Measurements from ENCODE around the gene HSPA5. TPM values are rescaled to one million over a fixed set of nuclear protein-coding genes. Genes with fewer than 3 reads are reported as not detected.
A peak's percentile ranks its signal among the peaks of the same experiment; 100 is the strongest.

Gene HSPA5
- total RNA-seq, 2 experiments from 2014 or later, result 161 to 163 TPM

- ChIA-PET CTCF (interaction anchor here (0.8 kb wide), 1 partner anchor 18 kb away, joined by 3 read pairs; no protein-coding TSS in a partner anchor), POLR2A (no interaction called here)
- intact Hi-C loops (cut with micrococcal nuclease), result loop anchor here (10.0 kb wide), 1 partner anchor 129 kb away; no protein-coding TSS in a partner anchor
- ATAC-seq (no peak), DNase-seq (no peak)
- Mint-ChIP-seq H3K27me3 (no peaks in the 10 kb centered on the region), H3K4me1 (ENCODE audit: low read depth) (peaks cover 16% of the 10 kb centered on the region), H3K9me3 (no peaks in the 10 kb centered on the region), H3K4me3 (no peak overlapping the region), H3K36me3 (ENCODE audit: low read depth) (peaks cover 8% of the 10 kb centered on the region), H3K27ac (no peak overlapping the region)
- TF ChIP-seq CTCF (IDR thresholded peaks at IDR 0.05), result no peak
These were observed 5.1 kb upstream of the HSPA5 start for GRCh38 chr9:125246261-125246667.

GRCh38 chr9:125243792-125244260, 2.7 kb upstream of the HSPA5 start:
- peak overlapping the region; percentile 20 for H3K4me3 Mint-ChIP-seq

GRCh38 chr9:125241863-125242739, 958 bp upstream of the HSPA5 start:
- Mint-ChIP-seq H3K9me3 (no peaks in the 10 kb centered on the region), H3K4me3 (peak overlapping the region; percentile 100), H3K4me1 (ENCODE audit: low read depth) (peaks cover 36% of the 10 kb centered on the region), H3K27ac (peak overlapping the region; percentile 100), H3K36me3 (ENCODE audit: low read depth) (peaks cover 49% of the 10 kb centered on the region), H3K27me3 (no peaks in the 10 kb centered on the region)
- ChIA-PET CTCF (interaction anchor here (1.2 to 1.3 kb wide), 3 partner anchors 19 to 52 kb away, joined by 3 to 7 read pairs (median 3); partner anchors contain the start of gene GAPVD1), POLR2A (interaction anchor here (0.6 to 10.5 kb wide), 28 partner anchors 10 to 390 kb away, joined by 3 to 151 read pairs (median 5); partner anchors contain the start of genes ARPC5L and GAPVD1)
- ATAC-seq (peak; percentile 12), DNase-seq (no peak)
- intact Hi-C loops (cut with micrococcal nuclease), result loop anchor here (10.0 kb wide), 1 partner anchor 133 kb away; no protein-coding TSS in a partner anchor
- TF ChIP-seq CTCF (IDR thresholded peaks at IDR 0.05), result no peak

More at GRCh38 chr9:125243792-125244260, 2.7 kb upstream of the HSPA5 start:
- Mint-ChIP-seq H3K4me1 (ENCODE audit: low read depth) (peaks cover 20% of the 10 kb centered on the region), H3K27me3 (no peaks in the 10 kb centered on the region), H3K9me3 (no peaks in the 10 kb centered on the region), H3K27ac (peak overlapping the region; percentile 100), H3K36me3 (ENCODE audit: low read depth) (peaks cover 32% of the 10 kb centered on the region)
- DNase-seq (no peak), ATAC-seq (no peak)
- CTCF ChIA-PET, result interaction anchor here (0.9 to 1.6 kb wide), 4 partner anchors 12 to 47 kb away, joined by 3 to 6 read pairs (median 4); partner anchors contain the start of gene GAPVD1
- POLR2A ChIA-PET, result interaction anchor here (0.7 to 10.5 kb wide), 4 partner anchors 8 to 29 kb away, joined by 3 to 151 read pairs (median 6); partner anchors contain the start of gene GAPVD1
- TF ChIP-seq CTCF (IDR thresholded peaks at IDR 0.05), result no peak
- intact Hi-C loops (cut with micrococcal nuclease), result loop anchor here (10.0 kb wide), 1 partner anchor 131 kb away; no protein-coding TSS in a partner anchor

- peaks cover 64% of the 10 kb centered on the region for H3K36me3 Mint-ChIP-seq (ENCODE audit: low read depth)
- H3K4me1 Mint-ChIP-seq (ENCODE audit: low read depth), result peaks cover 50% of the 10 kb centered on the region
- intact Hi-C loops (cut with micrococcal nuclease), result loop anchor here (10.0 kb wide), 1 partner anchor 134 kb away; no protein-coding TSS in a partner anchor
- CTCF ChIA-PET, result interaction anchor here (1.2 kb wide), 1 partner anchor 129 kb away, joined by 3 read pairs; no protein-coding TSS in a partner anchor
- TF ChIP-seq CTCF (IDR thresholded peaks at IDR 0.05), result no peak
- POLR2A ChIA-PET, result interaction anchor here (0.7 to 10.5 kb wide), 22 partner anchors 11 to 1240 kb away, joined by 3 to 151 read pairs (median 5); partner anchors contain the start of genes ARPC5L and GAPVD1
- no peaks in the 10 kb centered on the region for H3K27me3 Mint-ChIP-seq
- no peaks in the 10 kb centered on the region for H3K9me3 Mint-ChIP-seq
- ATAC-seq, result no peak
- DNase-seq, result peak; percentile 51
- peak overlapping the region; percentile 100 for H3K4me3 Mint-ChIP-seq
- peak overlapping the region; percentile 100 for H3K27ac Mint-ChIP-seq
These were observed 519 bp downstream of the HSPA5 start for GRCh38 chr9:125240649-125240999.
